ENCODE data around the gene DDX56.

GRCh38 chr7:44617225-44617890, 43.6 kb upstream of the DDX56 start:
- TF ChIP-seq CTCF (conservative IDR thresholded peaks at IDR 0.05): no peak
- TF ChIP-seq ZFX (IDR thresholded peaks at IDR 0.05): no peak

All from C4-2B (cell line).